TTC549 (cell line): ENCODE measurements around the gene MPRIP.

Source experiments
- FAIRE-seq: peaks from 2 replicates; lab custom pipeline; 2012; peaks lifted over from hg19 to GRCh38; lab: Jason Lieb, UNC

MPRIP gene

GRCh38 chr17:17086585-17086984 is 44.3 kb downstream of the MPRIP start:
- no peak for FAIRE-seq

GRCh38 chr17:17087424-17088015 is 45.3 kb downstream of the MPRIP start:
- no peak for FAIRE-seq

GRCh38 chr17:17088086-17088485 is 45.8 kb downstream of the MPRIP start:
- no peak for FAIRE-seq

GRCh38 chr17:17088541-17089525 is 46.6 kb downstream of the MPRIP start:
- no peak for FAIRE-seq

GRCh38 chr17:17089796-17090641 is 47.8 kb downstream of the MPRIP start:
- no peak for FAIRE-seq

GRCh38 chr17:17090642-17091103 is 48.4 kb downstream of the MPRIP start:
- no peak for FAIRE-seq

- no peak for FAIRE-seq
Measured at GRCh38 chr17:17091276-17091675, 49.0 kb downstream of the MPRIP start.

GRCh38 chr17:17091856-17092756 is 49.8 kb downstream of the MPRIP start:
- FAIRE-seq: no peak

- FAIRE-seq: no peak
Measured at GRCh38 chr17:17093764-17094163, 51.5 kb downstream of the MPRIP start.

GRCh38 chr17:17096438-17097178 is 54.4 kb downstream of the MPRIP start:
- no peak for FAIRE-seq

GRCh38 chr17:17097763-17098345 is 55.6 kb downstream of the MPRIP start:
- FAIRE-seq: no peak

- no peak for FAIRE-seq
Measured at GRCh38 chr17:17098551-17099179, 56.4 kb downstream of the MPRIP start.

GRCh38 chr17:17102176-17102575 is 59.9 kb downstream of the MPRIP start:
- no peak for FAIRE-seq

GRCh38 chr17:17103160-17103559 is 60.9 kb downstream of the MPRIP start:
- FAIRE-seq: no peak

- FAIRE-seq: no peak
Measured at GRCh38 chr17:17104036-17104435, 61.8 kb downstream of the MPRIP start.

- no peak for FAIRE-seq
Measured at GRCh38 chr17:17104494-17104893, 62.2 kb downstream of the MPRIP start.

- FAIRE-seq: no peak
Measured at GRCh38 chr17:17105976-17106375, 63.7 kb downstream of the MPRIP start.

- no peak for FAIRE-seq
Measured at GRCh38 chr17:17106756-17107155, 64.5 kb downstream of the MPRIP start.

- FAIRE-seq: no peak
Measured at GRCh38 chr17:17107281-17107680, 65.0 kb downstream of the MPRIP start.

- no peak for FAIRE-seq
Measured at GRCh38 chr17:17107891-17108431, 65.7 kb downstream of the MPRIP start.
